ENCODE measurements around the gene PPP2R2C. TPM values are rescaled to one million over a fixed set of nuclear protein-coding genes. Genes with fewer than 3 reads are reported as not detected.

The PPP2R2C gene
- polyA plus RNA-seq, 1 experiment = 0.06 TPM

- Histone ChIP-seq H3K4me3 (ENCODE audit: low read depth, low read length) (no peak overlapping the region), H3K27me3 (ENCODE audit: control insufficient read depth, insufficient read depth, low read length) (no peaks in the 10 kb centered on the region), H3K36me3 (ENCODE audit: control insufficient read depth, insufficient read depth, low read length) (peaks cover 17% of the 10 kb centered on the region)
- CTCF ChIA-PET = interaction anchor here (1.0 to 1.4 kb wide), 2 partner anchors 13 to 16 kb away, joined by 3 to 5 read pairs; no protein-coding TSS in a partner anchor
- TF ChIP-seq CTCF (IDR thresholded peaks at IDR 0.05; ENCODE audit: insufficient read depth, low read depth, low read length) = no peak
- no peak for DNase-seq (ENCODE audit: low read depth)
- POLR2A ChIA-PET = no interaction called here
Measured at GRCh38 chr4:6280365-6280996, 191.9 kb downstream of the PPP2R2C start.

- TF ChIP-seq CTCF (IDR thresholded peaks at IDR 0.05; ENCODE audit: insufficient read depth, low read depth, low read length) = no peak
- ChIA-PET POLR2A (no interaction called here), CTCF (interaction anchor here (1.0 to 1.9 kb wide), 3 partner anchors 12 to 50 kb away, joined by 3 to 5 read pairs (median 5); no protein-coding TSS in a partner anchor)
- DNase-seq (ENCODE audit: low read depth) = no peak
- peaks cover 17% of the 10 kb centered on the region for H3K36me3 ChIP-seq (ENCODE audit: control insufficient read depth, insufficient read depth, low read length)
- H3K4me3 ChIP-seq (ENCODE audit: low read depth, low read length) = no peak overlapping the region
- no peaks in the 10 kb centered on the region for H3K27me3 ChIP-seq (ENCODE audit: control insufficient read depth, insufficient read depth, low read length)
Measured at GRCh38 chr4:6279582-6280289, 192.7 kb downstream of the PPP2R2C start.

GRCh38 chr4:6278801-6279197 is 193.6 kb downstream of the PPP2R2C start:
- ChIA-PET POLR2A (no interaction called here), CTCF (interaction anchor here (1.9 kb wide), 1 partner anchor 51 kb away, joined by 5 read pairs; no protein-coding TSS in a partner anchor)
- Histone ChIP-seq H3K36me3 (ENCODE audit: control insufficient read depth, insufficient read depth, low read length) (peaks cover 15% of the 10 kb centered on the region), H3K27me3 (ENCODE audit: control insufficient read depth, insufficient read depth, low read length) (no peaks in the 10 kb centered on the region), H3K4me3 (ENCODE audit: low read depth, low read length) (no peak overlapping the region)
- DNase-seq (ENCODE audit: low read depth) = no peak
- TF ChIP-seq CTCF (IDR thresholded peaks at IDR 0.05; ENCODE audit: insufficient read depth, low read depth, low read length) = no peak

GRCh38 chr4:6277935-6278800 is 194.2 kb downstream of the PPP2R2C start:
- no peak overlapping the region for H3K4me3 ChIP-seq (ENCODE audit: low read depth, low read length)
- TF ChIP-seq CTCF (IDR thresholded peaks at IDR 0.05; ENCODE audit: insufficient read depth, low read depth, low read length) = no peak
- POLR2A ChIA-PET = no interaction called here
- peaks cover 15% of the 10 kb centered on the region for H3K36me3 ChIP-seq (ENCODE audit: control insufficient read depth, insufficient read depth, low read length)
- no peak for DNase-seq (ENCODE audit: low read depth)
- CTCF ChIA-PET = interaction anchor here (0.8 to 1.9 kb wide), 2 partner anchors 27 to 52 kb away, joined by 3 to 5 read pairs; no protein-coding TSS in a partner anchor
- no peaks in the 10 kb centered on the region for H3K27me3 ChIP-seq (ENCODE audit: control insufficient read depth, insufficient read depth, low read length)
